Endothelial cell of umbilical vein (primary cell): Measurements from ENCODE around the gene PFDN1.

Source experiments
- CTCF ChIP-seq, 2 donors: IDR thresholded peaks; 1 replicate in 1 of 2; 2 replicates in 1 of 2; pipeline ENCODE4 v1.5.1; 2011; ENCODE audit warnings: low read length in 2 of 2, mild to moderate bottlenecking in 2 of 2, moderate library complexity in 2 of 2, control low read depth in 1 of 2, inconsistent platforms in 1 of 2, low read depth in 1 of 2; ENCODE audit not compliant: insufficient read depth in 1 of 2; ENCODE audit errors: extremely low read depth in 1 of 2
- EZH2 ChIP-seq: IDR thresholded peaks from 2 replicates; pipeline ENCODE4 v1.6.1; 2012; ENCODE audit warnings: borderline replicate concordance, low read depth, mild to moderate bottlenecking, moderate library complexity, low read length, inconsistent platforms; ENCODE audit not compliant: severe bottlenecking
- JUN ChIP-seq: IDR thresholded peaks from 2 replicates; pipeline ENCODE4 v1.6.1; 2011; ENCODE audit warnings: borderline replicate concordance, low read depth; ENCODE audit not compliant: insufficient read length, insufficient read depth
- MYC ChIP-seq: IDR thresholded peaks from one replicate; pipeline ENCODE4 v1.6.1; 2011; ENCODE audit warnings: mild to moderate bottlenecking, low read depth, low read length
- POLR2A ChIP-seq: IDR thresholded peaks from 2 replicates; pipeline ENCODE4 v1.6.1; 2012; ENCODE audit warnings: low read depth, mild to moderate bottlenecking, control low read depth, low read length
- POLR2AphosphoS5 ChIP-seq: IDR thresholded peaks from 2 replicates; pipeline ENCODE4 v1.6.1; 2012; ENCODE audit warnings: low read depth, mild to moderate bottlenecking, control low read depth, low read length, moderate library complexity; ENCODE audit not compliant: insufficient read depth
- TF ChIP-seq, protein P1 (sequence below): IDR thresholded peaks from 2 replicates; pipeline ENCODE4 v1.6.1; 2011; ENCODE audit not compliant: insufficient read depth, insufficient read length

DNA sequence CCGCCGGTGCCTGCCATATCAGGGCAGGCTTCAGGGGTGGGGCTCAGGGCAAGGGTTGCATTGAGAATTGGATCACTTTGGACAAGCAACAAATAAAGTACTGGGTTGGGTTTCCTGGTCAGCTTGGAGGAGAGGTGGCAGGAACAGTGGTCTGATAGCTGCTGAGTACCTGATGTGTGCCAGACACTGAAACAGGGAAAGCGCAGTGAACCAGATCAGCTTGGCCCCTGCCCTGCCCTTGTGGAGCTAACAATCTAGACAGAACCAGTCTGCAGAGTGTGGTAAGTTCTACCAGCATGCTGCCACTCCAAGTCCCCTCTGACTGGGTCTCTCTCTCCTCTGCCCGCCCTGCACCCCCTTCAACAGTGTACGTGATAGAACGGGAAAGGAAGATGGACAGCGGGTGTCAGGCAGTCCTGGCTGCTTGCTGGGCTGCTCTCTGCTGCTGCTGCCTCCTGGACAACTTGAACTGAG is 74.5 kb downstream of the PFDN1 start:
- no peak for TF ChIP-seq CTCF (IDR thresholded peaks at IDR 0.05; ENCODE audit: extremely low read depth in 1 of 2, insufficient read depth in 1 of 2, low read depth in 1 of 2, low read length in 2 of 2)
- TF ChIP-seq POLR2AphosphoS5, result no peak
- no peak for TF ChIP-seq MYC
- TF ChIP-seq, protein P1, sequence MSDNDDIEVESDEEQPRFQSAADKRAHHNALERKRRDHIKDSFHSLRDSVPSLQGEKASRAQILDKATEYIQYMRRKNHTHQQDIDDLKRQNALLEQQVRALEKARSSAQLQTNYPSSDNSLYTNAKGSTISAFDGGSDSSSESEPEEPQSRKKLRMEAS, result no peak
- no peak for TF ChIP-seq POLR2A
- no peak for TF ChIP-seq JUN
- TF ChIP-seq EZH2, result no peak
